ENCODE results near the gene WDR31.

- no peak for TF ChIP-seq EZH2 (IDR thresholded peaks at IDR 0.05; ENCODE audit: insufficient read depth, poor library complexity, severe bottlenecking)
- TF ChIP-seq EZH2phosphoT487 (IDR thresholded peaks at IDR 0.05; ENCODE audit: insufficient read depth, low read depth): no peak
Measured at GRCh38 chr9:113267911-113268566, 72.0 kb downstream of the WDR31 start.
